NCI-H69 (cell line): ENCODE data around the gene MYO6.
A peak's percentile ranks its signal among the peaks of the same experiment; 100 is the strongest.
"Not testable (repeated sequence)": the region's sequence is repeated elsewhere in the genome, so short reads cannot be mapped to it uniquely, and the experiment has no call there.

Source experiments
- DNase-seq: peaks from one replicate; lab custom pipeline; 2025; lab: John Stamatoyannopoulos, UW

MYO6 gene

DNA sequence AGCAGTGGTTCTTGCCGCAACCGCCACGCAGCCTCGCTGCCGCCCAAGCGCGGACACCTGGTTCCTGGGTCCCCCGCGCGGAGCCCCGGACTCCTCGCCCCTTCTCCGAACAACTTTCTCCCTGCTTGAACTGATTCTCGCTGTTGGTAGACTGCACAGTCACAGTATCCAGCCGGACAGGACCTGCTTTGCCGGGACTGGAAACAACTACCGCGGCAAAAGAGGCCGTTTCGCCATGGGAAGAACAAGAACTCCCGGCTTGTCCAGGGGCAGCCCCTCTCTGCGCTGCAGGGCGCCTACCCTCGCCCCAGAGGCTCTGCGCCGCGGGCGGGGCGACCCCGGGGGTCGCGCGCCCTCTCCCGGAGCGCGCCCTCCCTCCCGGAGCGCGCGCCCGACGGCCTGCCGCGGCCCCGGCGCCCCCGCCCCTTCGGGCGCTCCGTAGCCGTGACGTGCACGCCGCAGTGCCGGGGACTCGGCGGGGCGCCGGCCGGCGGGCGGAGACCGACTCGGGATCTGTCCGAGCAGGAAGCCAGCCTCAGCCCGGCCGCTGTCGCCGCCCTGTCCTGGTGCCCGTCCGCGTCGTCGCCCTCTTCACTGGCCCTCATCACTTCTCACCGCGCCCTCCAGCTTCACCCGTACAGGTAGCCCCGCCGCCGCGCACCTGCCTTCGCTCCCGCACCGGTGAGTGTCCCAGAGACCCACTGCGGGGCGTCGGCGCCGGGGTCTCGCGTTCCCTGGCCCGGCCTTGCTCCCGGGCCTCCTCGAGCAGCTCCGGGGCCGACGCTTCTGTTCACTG, at the start of gene MYO6:
Gene MYO6 (plus strand): TSS at position 497 of the 796 bp plus-strand sequence. CDS start 68,309 bp downstream, outside the sequence.
- DNase-seq = peak; percentile 93

DNA sequence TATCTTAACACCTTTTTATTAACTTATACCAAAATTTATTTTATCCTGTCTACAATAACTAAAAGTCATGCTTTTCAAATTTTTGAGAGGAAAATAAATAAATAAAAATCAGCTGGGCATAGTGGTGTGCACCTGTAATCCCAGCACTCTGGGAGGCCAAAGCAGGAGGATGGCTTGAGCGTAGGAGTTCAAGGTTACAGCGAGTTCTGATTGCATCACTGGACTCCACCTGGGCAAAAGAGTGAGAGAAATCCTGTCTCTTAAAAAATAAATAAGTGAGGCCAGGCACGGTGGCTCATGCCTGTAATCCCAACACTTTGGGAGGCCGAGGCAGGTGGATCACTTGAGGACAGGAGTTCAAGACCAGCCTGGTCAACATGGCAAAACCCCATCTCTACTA, 40.7 kb upstream of the MYO6 start:
- DNase-seq = not testable (repeated sequence)

DNA sequence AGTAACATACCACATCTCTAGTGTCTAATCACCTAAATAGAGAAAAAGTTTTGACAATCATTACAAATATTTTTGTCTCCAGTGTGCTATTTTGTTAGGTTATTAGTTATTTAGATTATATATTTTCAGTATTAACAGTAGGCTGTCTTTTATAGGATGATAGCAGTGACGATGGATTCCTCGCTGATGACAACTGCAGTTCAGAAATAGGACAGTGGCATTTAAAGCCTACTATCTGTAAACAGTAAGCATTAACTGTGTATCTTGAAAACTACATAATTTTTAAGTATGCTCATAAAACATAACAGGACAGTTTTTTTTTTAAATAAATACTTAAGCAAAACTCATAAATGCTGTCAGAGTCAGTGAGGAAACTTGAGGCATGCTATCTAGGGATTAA, 37.9 kb upstream of the MYO6 start:
- DNase-seq = no peak

DNA sequence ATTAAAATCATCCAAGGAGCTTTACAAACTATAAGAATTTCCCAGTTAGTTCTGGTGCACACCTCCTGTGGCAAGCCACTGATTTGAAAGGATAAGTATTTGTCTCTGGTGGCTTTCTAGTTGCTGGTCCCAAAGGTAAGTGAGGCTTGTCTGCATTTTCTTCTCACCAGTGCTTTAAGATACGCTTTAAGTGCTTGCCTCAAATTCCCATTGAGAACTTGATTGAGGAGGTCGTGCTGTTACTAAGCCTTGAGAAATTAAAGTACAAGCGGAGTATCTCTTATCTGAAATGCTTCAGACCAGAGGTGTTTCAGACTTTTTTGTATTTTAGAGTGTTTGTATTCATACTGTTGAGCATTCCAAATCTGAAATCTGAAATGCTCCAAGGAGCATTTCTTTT, 29.9 kb upstream of the MYO6 start:
- DNase-seq = no peak

DNA sequence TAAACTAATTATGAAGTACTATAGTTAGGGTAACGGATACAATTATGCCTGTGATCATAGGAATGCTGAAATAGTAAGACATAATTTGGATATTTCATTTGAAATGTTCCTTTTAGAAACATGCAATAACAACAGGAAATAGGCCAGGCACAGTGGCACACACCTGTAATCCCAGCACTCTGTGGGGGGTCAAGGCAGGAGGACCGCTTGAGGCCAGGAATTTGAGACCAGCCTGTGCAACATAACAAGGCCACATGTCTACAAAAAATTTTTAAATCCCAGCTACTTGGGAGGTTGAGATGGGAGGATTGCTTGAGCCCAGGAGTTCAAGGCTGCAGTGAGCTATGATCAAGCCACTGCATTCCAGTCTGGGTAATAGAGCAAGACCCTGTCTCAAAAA, 25.7 kb upstream of the MYO6 start:
- DNase-seq = peak; percentile 43

DNA sequence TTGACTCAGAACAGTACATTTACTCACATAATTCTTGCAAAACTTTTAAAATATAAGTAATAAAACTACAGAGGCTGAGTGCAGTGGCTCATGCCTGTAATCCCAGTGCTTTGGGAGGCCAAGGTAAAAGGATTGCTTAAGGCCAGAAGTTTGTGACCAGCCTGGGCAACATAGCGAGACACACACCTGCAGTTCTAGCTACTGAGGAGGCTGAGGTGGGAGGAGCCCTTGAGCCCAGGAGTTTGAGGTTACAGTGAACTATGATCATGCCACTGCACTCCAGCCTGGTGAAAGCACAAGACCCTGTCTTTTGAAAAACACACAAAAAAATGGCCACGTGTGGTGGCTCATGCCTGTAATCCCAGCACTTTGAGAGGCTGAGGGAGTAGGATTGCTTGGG, 21.8 kb upstream of the MYO6 start:
- DNase-seq = no peak

DNA sequence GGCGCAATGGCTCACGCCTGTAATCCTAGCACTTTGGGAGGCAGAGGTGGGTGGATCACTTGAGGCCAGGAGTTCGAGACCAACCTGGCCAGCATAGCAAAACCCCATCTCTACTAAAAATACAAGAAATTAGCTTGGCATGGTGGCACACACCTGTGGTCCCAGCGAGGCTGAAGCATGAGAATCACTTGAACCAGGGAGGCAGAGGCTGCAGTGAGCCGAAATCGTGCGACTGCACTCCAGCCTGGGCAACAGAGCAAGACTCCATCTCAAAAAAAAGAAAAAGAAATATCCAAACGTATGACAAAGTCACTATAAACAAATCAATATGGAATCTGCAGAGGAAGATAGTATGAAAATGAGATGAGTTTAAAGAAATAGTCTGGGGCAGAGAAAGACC, 18.0 kb upstream of the MYO6 start:
- DNase-seq = not testable (repeated sequence)

DNA sequence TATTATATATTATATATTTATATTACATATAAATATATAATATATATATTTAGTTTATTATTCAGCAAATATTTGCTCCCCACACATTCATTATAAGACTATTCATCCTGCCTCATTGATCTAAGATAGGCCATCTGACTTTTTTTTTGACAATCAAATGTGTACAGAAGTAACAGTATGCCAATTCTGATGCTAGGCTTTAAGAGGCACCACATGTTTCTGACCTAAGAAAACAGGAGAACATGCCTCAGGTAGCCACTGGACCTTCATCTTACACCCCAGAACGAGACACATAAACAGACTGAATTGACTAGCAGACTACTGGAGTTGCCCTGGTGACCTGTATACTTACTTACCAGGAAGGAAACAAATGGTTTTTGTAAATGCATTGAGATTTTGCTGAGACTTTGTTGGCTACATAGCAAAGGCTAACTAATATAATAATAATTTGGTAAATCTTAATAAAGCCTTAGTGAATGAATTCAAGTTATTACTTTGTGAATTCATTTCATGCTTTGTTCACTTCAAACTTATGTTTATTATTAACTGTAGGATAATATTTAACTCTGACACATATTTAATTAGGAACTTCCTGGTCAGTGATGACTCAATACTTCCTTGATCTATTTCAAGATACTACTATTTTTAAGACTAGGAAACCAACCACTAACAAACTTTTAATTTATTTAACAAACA, 13.4 kb upstream of the MYO6 start:
- peak; percentile 17 for DNase-seq

DNA sequence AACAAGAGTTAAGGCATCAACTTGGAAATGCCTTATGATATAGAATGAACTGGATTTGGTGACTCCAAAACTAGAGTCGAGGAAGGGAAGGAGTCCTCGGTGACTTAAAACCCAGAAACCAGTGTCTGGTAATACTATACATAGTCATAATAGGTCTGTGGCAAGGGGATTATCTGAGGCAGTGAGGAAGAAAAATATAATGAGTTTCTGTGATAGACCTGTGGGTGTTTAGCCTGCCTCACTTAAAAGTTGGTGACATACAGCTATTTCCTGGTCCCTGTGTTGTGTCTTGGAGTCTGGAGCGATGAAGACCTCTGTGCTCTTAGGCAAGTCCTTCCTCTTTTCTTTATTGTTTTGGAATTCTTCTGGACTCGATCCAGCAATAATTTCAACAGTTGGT, 5.1 kb upstream of the MYO6 start:
- DNase-seq = no peak

DNA sequence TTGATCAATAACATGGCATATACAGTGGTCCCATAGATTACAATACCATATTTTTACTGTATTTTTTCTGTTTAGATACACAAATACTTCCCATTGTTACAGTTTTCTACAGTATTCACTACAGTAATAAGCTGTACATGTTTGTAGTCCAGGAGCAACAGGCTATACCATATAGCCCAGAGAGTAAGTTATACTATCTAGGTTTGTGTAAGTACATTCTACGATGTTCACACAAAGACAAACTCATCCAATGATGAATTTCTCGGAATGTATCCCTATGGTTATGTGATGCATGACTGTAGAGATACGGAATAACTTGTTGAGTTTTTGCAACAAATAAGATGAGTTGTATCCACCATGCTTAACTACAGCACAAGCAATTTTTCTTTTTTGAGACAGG, 3.6 kb upstream of the MYO6 start:
- no peak for DNase-seq

DNA sequence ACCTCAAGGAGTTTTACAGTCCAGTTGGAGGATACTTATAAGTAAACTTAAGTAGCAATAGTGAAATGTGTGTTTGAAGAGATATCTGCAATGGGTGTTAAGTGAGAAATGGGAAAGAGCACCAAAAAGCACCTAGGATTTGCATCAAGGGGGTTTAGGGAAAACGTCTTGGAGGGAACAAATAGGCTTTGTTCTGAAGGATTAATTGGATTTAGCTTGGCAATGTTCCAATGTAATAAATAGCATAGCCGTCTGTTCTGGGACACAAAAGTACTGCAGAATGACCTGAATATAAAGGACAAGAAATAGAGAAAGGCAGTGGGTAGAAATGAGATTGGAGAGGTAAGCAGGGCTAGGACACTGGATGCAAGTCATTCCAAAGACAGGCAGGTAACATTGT, 2.8 kb upstream of the MYO6 start:
- DNase-seq = peak; percentile 59

DNA sequence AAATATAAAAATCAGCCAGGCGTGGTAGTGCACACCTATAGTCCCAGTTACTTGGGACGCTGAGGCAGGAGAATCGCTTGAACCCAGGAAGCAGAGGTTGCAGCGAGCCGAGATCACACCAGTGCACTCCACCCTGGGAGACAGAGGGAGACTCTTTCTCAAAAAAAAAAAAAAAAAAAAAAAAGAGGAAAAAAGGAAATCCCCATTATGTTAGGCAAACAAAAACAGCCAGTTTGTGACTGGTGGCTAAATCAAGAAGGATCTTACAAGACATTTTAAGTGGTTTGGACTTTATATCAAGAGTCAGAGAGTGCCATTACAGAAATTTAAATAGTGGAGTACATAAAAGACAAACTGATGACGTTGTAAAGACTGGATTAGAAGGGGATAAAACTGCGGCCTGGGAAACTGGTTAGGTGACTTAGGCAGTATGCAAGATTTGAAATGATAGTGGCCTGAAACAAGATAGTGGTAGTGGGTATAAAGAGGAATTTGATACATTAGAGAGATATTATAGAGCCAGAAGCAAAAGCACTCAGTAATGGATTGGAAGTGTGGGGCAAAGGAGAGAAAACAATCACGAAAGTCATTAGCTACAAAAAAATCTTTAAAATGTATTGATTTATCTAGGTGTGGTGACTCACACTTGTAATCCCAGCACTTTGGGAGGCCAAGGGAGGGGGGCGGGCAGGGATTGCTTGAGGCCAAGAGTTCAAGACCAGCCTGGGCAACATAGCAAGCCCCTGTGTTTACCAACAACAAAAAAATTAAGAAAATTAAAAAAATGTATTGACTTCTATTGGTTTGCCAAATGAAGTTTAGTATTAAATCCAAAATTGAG, 1.7 kb upstream of the MYO6 start:
- no peak for DNase-seq

DNA sequence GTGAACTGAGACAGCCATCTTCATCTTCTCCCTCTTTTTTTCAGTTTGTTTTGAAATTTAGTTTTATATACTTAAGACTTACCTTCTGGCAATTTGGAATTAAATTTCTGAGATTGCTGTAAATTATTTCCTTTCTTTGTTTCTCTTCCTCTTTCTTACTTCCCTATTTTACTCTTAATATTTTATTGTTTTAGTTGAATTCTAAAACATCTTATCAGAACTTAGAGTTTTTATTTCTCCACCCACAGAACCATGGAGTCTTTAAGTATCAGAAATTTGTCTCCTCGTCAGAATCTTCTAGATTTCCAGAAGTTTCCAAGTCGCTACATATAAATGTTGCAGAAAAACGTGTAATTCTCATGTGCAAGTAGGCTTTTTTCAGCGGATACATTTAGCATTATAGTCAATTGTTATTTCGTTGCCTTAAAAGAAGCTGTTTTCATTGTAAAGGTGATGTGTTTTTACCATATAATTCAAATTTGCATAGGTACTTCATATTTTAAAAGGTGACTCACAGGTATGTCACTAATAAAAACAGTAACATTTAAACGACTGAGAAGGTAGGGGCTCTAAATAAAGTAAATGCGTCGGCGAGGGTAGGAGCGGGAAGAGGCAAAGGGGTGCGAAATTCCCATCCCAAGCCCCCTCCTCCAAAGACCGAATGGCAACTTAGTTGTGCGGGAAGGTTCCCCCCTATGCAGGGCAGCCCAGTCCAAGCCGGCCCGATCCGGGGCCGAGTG, 866 bp upstream of the MYO6 start:
- no peak for DNase-seq

DNA sequence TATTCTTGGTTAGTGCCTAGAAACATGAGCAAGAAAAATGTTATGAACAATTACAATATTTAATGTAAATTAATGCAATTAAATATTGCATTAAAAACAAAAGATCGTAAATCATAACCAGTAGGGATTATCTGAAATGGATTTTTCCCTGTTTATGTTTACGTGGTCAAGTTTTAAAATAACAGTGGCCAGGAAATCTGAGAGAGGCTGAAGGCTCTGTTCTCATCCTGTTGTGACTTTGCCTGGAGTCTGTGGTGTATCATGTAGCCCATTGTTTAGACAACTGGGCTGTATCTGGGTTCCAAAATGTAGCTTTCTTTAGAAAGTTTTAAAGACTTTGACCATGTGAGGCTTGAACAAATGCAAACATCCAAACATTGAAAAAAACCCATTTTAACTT, 2.4 kb downstream of the MYO6 start:
- DNase-seq = no peak

DNA sequence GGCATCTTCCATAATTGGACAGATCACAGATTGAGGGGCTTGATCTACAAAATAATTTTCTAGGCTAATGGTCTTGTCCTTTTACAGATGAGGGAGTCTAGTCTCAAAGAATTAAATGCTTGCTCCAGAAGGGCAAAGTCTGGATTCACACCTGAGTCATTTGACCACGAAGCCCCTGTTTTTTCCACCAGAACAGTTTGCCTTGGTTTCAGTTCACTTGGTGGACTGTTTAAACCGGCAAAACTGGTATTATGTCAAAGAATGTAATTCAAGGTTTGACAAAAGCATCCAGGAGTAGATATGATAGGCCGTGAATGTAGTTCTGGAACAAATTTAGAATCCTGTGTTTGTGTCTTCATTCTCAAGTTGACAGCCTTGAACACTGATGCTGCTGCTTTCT, 3.3 kb downstream of the MYO6 start:
- no peak for DNase-seq

DNA sequence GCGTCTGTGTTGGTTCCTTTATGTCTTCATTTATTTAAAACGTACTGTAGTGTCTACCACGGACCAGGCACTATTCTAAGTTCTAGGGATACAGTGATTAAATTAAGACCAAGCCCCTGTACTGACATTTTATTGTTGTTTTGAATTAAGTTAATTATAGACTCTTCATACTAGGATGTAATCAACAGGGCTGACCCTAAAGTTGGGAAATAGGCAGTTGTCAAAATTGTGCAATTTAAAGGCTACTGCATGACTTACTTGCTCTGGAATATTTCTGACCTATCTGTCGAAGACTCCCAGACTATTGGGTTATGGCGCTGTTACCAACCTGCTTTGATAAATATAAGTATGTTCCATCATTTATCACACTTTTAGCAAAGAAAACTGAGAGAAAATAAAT, 6.7 kb downstream of the MYO6 start:
- no peak for DNase-seq

DNA sequence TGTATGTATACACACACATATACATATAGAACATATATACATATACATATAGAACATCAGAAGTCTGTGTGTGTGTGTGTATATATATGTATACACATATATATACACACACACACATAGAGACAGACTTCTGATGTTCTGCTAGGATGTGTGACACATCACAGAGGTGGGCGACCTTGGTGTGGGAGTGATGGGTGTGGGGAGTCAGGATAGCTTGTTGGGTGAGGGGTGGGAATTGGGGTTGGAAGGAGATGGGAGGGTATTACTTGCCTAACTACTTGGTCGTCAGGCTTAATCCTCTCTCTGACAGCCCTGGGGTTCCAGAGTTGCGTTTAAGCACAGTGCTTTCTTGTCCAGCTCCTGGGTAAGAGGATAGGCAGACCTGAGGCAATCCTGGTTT, 8.3 kb downstream of the MYO6 start:
- DNase-seq = no peak

DNA sequence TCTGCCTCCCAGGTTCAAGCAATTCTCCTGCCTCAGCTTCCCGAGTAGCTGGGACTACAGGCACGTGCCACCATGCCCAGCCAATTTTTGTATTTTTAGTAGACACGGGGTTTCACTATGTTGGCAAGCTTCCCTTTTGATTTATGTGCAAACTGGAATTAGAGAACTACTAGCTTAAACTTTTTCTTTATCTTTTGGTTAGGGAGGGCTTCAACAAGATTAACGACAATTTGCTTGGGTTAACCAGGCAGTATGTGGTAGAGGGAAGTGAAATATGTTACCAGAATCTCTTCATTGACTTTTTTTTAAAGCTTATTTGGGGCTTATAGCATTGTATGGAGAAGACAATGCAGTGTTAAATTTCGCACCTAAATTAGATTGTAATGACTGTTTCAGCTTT, 9.0 kb downstream of the MYO6 start:
- no peak for DNase-seq

DNA sequence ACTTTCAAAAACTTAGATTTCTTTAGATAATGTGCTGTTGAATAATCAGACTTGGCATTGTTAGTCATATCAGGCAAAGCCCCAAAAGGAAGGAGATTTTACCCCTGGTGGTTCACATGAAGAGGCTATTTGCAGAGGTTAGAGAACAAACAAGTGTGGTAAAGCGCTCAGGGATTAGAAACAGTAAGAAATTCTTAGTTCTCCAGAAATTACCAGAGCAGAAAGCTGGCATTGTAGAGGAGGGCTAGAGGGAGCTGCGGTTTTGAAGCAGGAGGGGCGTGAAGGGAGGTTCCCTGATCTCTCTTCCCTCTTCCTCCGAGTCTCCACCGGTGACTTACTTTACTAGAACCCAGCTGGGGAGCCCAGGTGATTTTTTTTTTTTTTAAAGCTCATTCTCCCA, 10.2 kb downstream of the MYO6 start:
- no peak for DNase-seq

DNA sequence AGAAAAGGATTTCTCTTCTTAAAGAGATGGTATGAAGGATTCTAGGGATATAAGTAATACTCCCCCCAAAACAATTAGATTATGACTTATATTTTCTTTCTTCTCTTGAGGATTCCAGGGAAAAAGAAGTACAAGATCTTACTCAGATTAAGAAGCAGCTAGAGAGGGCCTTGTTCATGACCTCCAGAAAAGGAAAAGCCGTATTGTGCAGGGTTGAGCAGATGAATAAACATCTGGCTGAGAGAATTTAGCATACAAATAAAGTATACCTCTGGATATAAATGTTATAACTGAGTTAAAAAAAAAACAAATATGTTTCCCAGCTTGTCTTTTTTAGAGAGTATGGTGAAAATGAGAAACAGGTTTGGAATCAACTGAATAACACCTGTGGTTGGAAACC, 11.3 kb downstream of the MYO6 start:
- DNase-seq = no peak

DNA sequence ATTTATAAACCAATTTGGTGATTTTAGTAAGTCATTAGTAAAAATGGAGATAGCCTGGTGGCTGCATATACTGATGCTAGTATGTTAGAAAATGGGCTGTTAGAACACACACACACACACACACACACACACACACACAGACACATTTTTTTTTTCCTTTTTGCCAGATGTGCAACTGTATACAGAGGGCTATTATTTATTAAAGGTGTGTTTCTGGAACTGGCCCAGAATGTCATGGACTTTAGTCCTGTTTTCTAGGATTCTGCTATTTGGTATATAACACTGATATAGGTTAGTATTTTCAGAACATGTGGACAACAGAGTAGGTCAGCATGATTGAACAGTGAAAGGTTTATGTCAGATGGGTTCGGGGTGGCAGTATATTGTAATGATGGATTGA, 12.4 kb downstream of the MYO6 start:
- peak; percentile 49 for DNase-seq

DNA sequence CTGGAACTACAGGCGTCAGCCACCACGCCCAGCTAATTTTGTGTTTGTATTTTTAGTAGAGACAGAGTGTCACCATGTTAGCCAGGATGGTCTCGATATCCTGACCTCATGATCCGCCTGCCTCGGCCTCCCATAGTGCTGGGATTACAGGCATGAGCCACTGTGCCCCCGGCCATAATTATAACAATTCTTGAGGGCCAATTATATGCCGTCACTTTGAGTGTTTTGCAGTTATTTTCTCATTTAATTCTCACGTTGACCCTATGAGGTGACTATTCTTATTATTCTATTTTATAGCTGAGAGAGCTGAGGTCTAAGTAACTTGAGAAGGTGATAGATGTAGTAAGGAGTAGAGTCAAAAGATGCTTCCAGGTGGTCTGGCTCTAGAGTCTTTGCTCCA, 13.0 kb downstream of the MYO6 start:
- peak; percentile 95 for DNase-seq
